Measurements from ENCODE around the gene SYNCRIP. TPM values are rescaled to one million over a fixed set of nuclear protein-coding genes. Genes with fewer than 3 reads are reported as not detected.

The SYNCRIP gene
- total RNA-seq: 40.0 and 107 TPM in 2 replicates

GRCh38 chr6:85642774-85643536, at the start of gene SYNCRIP:
Gene SYNCRIP, minus strand, starts transcription at chr6:85642886. Its CDS starts 1,447 bp downstream, at chr6:85641439.

GRCh38 chr6:85593438-85594196, 49.1 kb downstream of the SYNCRIP start, which contains the start of gene SNX14:
Gene SNX14, minus strand, starts transcription at chr6:85593858. Its CDS starts 140 bp downstream, at chr6:85593718.

Other genes with a start within 250 kb of the SYNCRIP start
- 111 and 249 TPM in 2 replicates for gene NT5E, start 192.8 kb downstream of the SYNCRIP start, total RNA-seq
- gene SNX14, start 49.0 kb downstream of the SYNCRIP start, total RNA-seq: 100 and 182 TPM in 2 replicates

All from bladder microvascular endothelial cell (primary cell).